ENCODE data around the gene NCKAP5. TPM values are rescaled to one million over a fixed set of nuclear protein-coding genes. Genes with fewer than 3 reads are reported as not detected.

The NCKAP5 gene
- total and polyA plus RNA-seq, 10 donors: 0.39 to 6.0 (median 3.3) TPM

DNA sequence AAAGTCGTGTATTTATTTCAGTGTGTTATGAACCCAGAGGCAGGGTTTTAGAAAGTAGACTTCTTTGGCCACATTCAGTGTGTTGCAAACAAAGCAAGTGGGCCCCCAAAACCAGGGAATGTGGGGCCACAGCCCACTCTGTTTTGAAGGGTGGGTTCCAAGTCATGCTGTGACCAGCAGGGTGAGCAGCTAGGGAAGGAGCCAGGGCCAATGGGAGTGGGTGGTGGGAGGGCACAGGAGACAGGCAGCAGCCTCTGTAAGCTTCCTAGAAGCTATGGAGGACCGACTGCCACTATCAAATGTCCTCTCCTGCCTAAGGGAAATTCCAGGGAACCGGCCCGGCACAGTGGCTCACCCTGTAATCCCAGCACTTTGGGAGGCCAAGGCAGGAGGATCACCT, 847.9 kb downstream of the NCKAP5 start:
- WGBS, 5 donors: 81 to 94% (median 85%) methylated on average over 4 of the region's 4 CpGs
- TF ChIP-seq POLR2AphosphoS5 (IDR thresholded peaks at IDR 0.05): no peak
- TF ChIP-seq, protein P1, sequence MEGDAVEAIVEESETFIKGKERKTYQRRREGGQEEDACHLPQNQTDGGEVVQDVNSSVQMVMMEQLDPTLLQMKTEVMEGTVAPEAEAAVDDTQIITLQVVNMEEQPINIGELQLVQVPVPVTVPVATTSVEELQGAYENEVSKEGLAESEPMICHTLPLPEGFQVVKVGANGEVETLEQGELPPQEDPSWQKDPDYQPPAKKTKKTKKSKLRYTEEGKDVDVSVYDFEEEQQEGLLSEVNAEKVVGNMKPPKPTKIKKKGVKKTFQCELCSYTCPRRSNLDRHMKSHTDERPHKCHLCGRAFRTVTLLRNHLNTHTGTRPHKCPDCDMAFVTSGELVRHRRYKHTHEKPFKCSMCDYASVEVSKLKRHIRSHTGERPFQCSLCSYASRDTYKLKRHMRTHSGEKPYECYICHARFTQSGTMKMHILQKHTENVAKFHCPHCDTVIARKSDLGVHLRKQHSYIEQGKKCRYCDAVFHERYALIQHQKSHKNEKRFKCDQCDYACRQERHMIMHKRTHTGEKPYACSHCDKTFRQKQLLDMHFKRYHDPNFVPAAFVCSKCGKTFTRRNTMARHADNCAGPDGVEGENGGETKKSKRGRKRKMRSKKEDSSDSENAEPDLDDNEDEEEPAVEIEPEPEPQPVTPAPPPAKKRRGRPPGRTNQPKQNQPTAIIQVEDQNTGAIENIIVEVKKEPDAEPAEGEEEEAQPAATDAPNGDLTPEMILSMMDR (IDR thresholded peaks at IDR 0.05 in 8 of 11, conservative IDR thresholded peaks at IDR 0.05 in 3 of 11): no peak
- no peak for TF ChIP-seq POLR2A (IDR thresholded peaks at IDR 0.05)
- H3K36me3 ChIP-seq: no peaks in the 10 kb centered on the region

DNA sequence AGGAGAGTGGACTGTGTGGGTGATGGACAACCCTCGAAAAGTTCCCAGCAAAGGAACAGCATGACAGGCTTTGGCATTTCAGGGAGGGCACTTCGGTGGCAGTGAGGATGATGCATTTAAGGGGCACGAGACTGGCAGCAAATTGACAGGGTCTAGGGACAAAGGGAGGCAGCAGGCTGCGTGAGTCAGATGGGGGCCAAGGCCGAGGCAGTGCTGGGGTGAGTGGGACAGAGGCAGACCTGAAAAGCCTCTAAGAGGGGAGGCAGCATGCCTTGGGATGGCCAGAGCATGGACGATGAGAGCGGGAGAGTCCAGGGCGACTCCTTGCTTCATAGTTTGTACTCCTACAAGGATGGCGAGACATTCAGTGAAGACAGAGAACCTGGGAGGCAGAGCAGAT, 848.8 kb downstream of the NCKAP5 start:
- TF ChIP-seq POLR2A (IDR thresholded peaks at IDR 0.05): no peak
- TF ChIP-seq, protein P1 (IDR thresholded peaks at IDR 0.05 in 8 of 11, conservative IDR thresholded peaks at IDR 0.05 in 3 of 11): no peak
- TF ChIP-seq POLR2AphosphoS5 (IDR thresholded peaks at IDR 0.05): no peak
- 70 to 83% (median 81%) methylated on average over 9 of the region's 9 CpGs for WGBS, 5 donors
- Histone ChIP-seq H3K4me3 (no peak overlapping the region), H3K9me3 (no peaks in the 10 kb centered on the region), H3K4me1 (no peaks in the 10 kb centered on the region), H3K27me3 (replicated peaks in 1 of 7) (no peaks in the 10 kb centered on the region), H3K36me3 (no peaks in the 10 kb centered on the region), H3K27ac (no peak overlapping the region)
- intact Hi-C loops (cut with DNase I; ENCODE audit: low total_unique reads): no loop called here
- DNase-seq: no peak

More for the DNA sequence above, 847.9 kb downstream of the NCKAP5 start:
- H3K4me3 ChIP-seq: no peak overlapping the region
- no peak overlapping the region for H3K27ac ChIP-seq
- H3K4me1 ChIP-seq: no peaks in the 10 kb centered on the region
- no peaks in the 10 kb centered on the region for H3K9me3 ChIP-seq
- no peak for DNase-seq
- H3K27me3 ChIP-seq (replicated peaks in 1 of 7): no peaks in the 10 kb centered on the region
- intact Hi-C loops (cut with DNase I; ENCODE audit: low total_unique reads): no loop called here

DNA sequence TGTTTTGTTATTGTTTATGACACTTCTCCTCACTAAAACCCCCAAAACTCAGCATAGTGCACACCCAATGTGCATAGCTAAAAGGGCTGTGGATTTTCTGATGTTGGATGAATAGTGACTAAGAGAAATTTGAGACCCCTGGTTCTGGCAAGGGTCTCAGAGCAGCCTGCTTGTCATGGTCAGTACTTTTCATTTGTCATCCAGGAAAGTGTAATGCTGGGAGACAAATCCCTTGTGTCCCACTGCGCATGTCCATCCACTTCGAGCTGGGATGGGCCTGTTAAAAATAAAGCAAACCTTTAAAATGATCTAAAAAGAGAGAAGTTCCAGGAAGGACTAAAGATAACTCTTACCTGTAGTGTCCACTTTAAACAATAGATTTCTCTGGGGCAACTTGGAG, 851.3 kb downstream of the NCKAP5 start:
- Histone ChIP-seq H3K4me1 (no peaks in the 10 kb centered on the region), H3K27ac (no peak overlapping the region), H3K36me3 (no peaks in the 10 kb centered on the region), H3K4me3 (no peak overlapping the region), H3K27me3 (replicated peaks in 1 of 7) (no peaks in the 10 kb centered on the region), H3K9me3 (no peaks in the 10 kb centered on the region)
- intact Hi-C loops (cut with DNase I; ENCODE audit: low total_unique reads): no loop called here
- TF ChIP-seq POLR2A (IDR thresholded peaks at IDR 0.05) (no peak), POLR2AphosphoS5 (IDR thresholded peaks at IDR 0.05) (no peak)
- TF ChIP-seq, protein P1 (IDR thresholded peaks at IDR 0.05 in 8 of 11, conservative IDR thresholded peaks at IDR 0.05 in 3 of 11): no peak
- DNase-seq: no peak
- 76 to 82% (median 82%) methylated on average over 2 of the region's 2 CpGs for WGBS, 5 donors

DNA sequence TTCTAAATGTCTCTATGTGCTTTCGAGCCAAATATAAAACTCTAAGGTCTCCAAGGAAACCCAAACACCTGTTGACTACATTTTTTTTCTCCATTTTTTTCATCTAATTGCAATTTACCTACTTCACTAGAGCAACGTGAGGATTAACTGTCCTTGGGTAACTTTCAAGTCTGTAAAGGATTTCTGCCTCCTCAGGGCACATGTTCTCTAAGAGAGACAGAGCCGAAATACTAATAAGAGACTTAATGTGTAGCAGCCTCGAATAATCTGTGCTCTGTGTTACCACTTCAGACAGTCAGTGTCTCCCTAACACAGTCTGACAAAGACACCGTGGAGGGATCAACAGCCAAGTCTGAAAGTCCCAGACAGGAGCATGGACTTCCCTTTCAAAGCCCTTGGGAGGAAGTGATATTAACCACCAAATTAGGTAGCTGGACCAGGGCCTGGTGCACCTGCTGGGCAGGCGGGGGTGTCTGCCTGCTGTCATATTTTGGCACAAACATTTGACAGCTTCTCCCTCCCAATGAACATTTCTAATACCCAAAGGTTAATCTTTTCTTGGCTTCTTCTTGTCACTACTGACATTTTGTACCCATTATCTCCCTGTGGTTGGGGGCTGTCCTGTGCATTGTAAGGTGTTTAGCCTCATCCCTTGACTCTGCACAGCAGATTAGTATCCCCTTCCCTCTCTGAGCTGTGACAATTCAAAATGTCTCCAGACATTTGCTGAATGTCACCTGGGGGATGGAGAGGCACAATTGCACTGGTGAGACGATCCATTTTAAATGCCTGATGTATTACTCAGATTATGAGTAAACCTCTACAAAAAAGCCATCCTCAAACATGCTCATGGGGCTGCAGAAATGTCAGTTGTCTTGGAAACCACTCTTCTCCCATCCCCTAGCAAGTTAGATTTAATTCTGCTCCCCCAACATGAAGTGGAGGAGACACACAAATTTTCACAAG, 852.6 kb downstream of the NCKAP5 start:
- no peaks in the 10 kb centered on the region for H3K4me1 ChIP-seq
- 58 to 67% (median 65%) methylated on average over 7 of the region's 7 CpGs for WGBS, 5 donors
- intact Hi-C loops (cut with DNase I; ENCODE audit: low total_unique reads): no loop called here

More for the DNA sequence above, 852.6 kb downstream of the NCKAP5 start:
- no peak overlapping the region for H3K27ac ChIP-seq
- H3K27me3 ChIP-seq (replicated peaks in 1 of 7): no peaks in the 10 kb centered on the region
- DNase-seq: no peak
- TF ChIP-seq POLR2A (IDR thresholded peaks at IDR 0.05) (no peak), POLR2AphosphoS5 (IDR thresholded peaks at IDR 0.05) (no peak)
- TF ChIP-seq, protein P1 (IDR thresholded peaks at IDR 0.05 in 8 of 11, conservative IDR thresholded peaks at IDR 0.05 in 3 of 11): no peak
- H3K9me3 ChIP-seq: no peaks in the 10 kb centered on the region
- no peak overlapping the region for H3K4me3 ChIP-seq
- no peaks in the 10 kb centered on the region for H3K36me3 ChIP-seq

Measured in spleen (tissue), 11 donors.